Measurements from ENCODE around the gene SMIM3. TPM values are rescaled to one million over a fixed set of nuclear protein-coding genes. Genes with fewer than 3 reads are reported as not detected.

The SMIM3 gene
- total RNA-seq, 4 donors from 2014 or later, result 6.8 to 38.5 (median 17.6) TPM

Other genes with a start within 250 kb of the SMIM3 start
- 1 to 10 TPM; 2.5 to 8.8 (median 5.6) TPM for gene SYNPO, start 138.1 kb upstream of the SMIM3 start, total RNA-seq
- under 1 TPM in 1 of 4 donors, not detected in 3; under 0.01 TPM for gene MYOZ3, start 117.5 kb upstream of the SMIM3 start, total RNA-seq
- 10 to 100 TPM; 22.8 to 38.4 (median 28.8) TPM for gene RBM22, start 77.7 kb upstream of the SMIM3 start, total RNA-seq
- 10 to 100 TPM; 31.8 to 50.2 (median 36.8) TPM for gene DCTN4, start 19.7 kb upstream of the SMIM3 start, total RNA-seq
- under 1 TPM in 1 of 4 donors, not detected in 3; 0.95 TPM for gene IRGM, start 67.8 kb downstream of the SMIM3 start, total RNA-seq
- gene ZNF300, start 126.2 kb downstream of the SMIM3 start, total RNA-seq, result 1 to 10 TPM; 1.7 to 7.4 (median 4.9) TPM
- 1,000 to 10,000 TPM in 1 of 4 donors, 100 to 1,000 TPM in 3; 166 to 1,028 (median 489) TPM for gene GPX3, start 241.8 kb downstream of the SMIM3 start, total RNA-seq